SK-N-MC (cell line): ENCODE measurements around the gene IGIP.

ENCODE experiments used
- EZH2 ChIP-seq: fragments of 200-600 bp; sonication (generic); IDR thresholded peaks from one replicate; pipeline ENCODE4 v1.6.1; 2017; ENCODE audit warnings: antibody characterized with exemption
- FOXP2 ChIP-seq: optimal IDR thresholded peaks from 2 replicates; pipeline ENCODE3; 2011; ENCODE audit warnings: mild to moderate bottlenecking, moderate library complexity; ENCODE audit not compliant: insufficient read depth; ENCODE audit errors: extremely low read length, control extremely low read depth
- POLR2AphosphoS5 ChIP-seq: IDR thresholded peaks from 2 replicates; pipeline ENCODE4 v1.6.1; 2012; ENCODE audit warnings: mild to moderate bottlenecking, low read depth, low read length, borderline replicate concordance

- TF ChIP-seq EZH2: no peak
- TF ChIP-seq POLR2AphosphoS5: no peak
- no peak for TF ChIP-seq FOXP2
Observed at GRCh38 chr5:140083650-140084049, 42.1 kb upstream of the IGIP start.
